ENCODE measurements around the gene ANKRD63. TPM values are rescaled to one million over a fixed set of nuclear protein-coding genes. Genes with fewer than 3 reads are reported as not detected.

ANKRD63 gene
- total and polyA plus RNA-seq, 4 donors, result not detected

- Histone ChIP-seq H3K9ac (ENCODE audit: insufficient read depth in 1 of 2, low read length in 2 of 2) (no peak overlapping the region), H3K4me3 (no peak overlapping the region), H3K27ac (ENCODE audit: low read depth in 1 of 2, low read length in 1 of 2) (no peak overlapping the region), H3K27me3 (ENCODE audit: control insufficient read depth in 3 of 3, insufficient read depth in 3 of 3, low read length in 2 of 3) (peaks cover 0 to 6% (median 4%) of the 10 kb centered on the region in 3 donors), H3K9me3 (ENCODE audit: control insufficient read depth in 4 of 4, insufficient read depth in 3 of 4, low read length in 3 of 4) (peaks cover 0 to 2% (median 0%) of the 10 kb centered on the region in 4 donors), H3K4me1 (ENCODE audit: control insufficient read depth in 5 of 5, insufficient read depth in 5 of 5, low read length in 5 of 5) (peaks cover 0 to 18% (median 8%) of the 10 kb centered on the region in 5 donors), H3K36me3 (ENCODE audit: control insufficient read depth in 4 of 4, insufficient read depth in 4 of 4, low read length in 4 of 4) (peaks cover 0 to 5% (median 1%) of the 10 kb centered on the region in 4 donors)
- WGBS, 2 donors, result 37 to 76% methylated on average over 62 to 68 of the region's 68 CpGs
- no peak for TF ChIP-seq CTCF (IDR thresholded peaks at IDR 0.05; ENCODE audit: control extremely low read depth, extremely low read depth)
- ATAC-seq (ENCODE audit: insufficient read depth, low FRiP score) (peak; percentile 59), DNase-seq (peak; percentile 74 to 81 (median 77))
Observed at GRCh38 chr15:40290918-40291574, 8.2 kb upstream of the ANKRD63 start.

- 50 to 73% methylated on average over 12 of the region's 12 CpGs for WGBS, 2 donors
- H3K36me3 ChIP-seq (ENCODE audit: control insufficient read depth in 4 of 4, insufficient read depth in 4 of 4, low read length in 4 of 4), result peaks cover 0 to 5% (median 1%) of the 10 kb centered on the region in 4 donors
- no peak overlapping the region for H3K4me3 ChIP-seq
Observed at GRCh38 chr15:40290545-40290917, 7.7 kb upstream of the ANKRD63 start.

GRCh38 chr15:40289140-40289775, 6.4 kb upstream of the ANKRD63 start:
- Histone ChIP-seq H3K9me3 (ENCODE audit: control insufficient read depth in 4 of 4, insufficient read depth in 3 of 4, low read length in 3 of 4) (peaks cover 0 to 2% (median 0%) of the 10 kb centered on the region in 4 donors), H3K36me3 (ENCODE audit: control insufficient read depth in 4 of 4, insufficient read depth in 4 of 4, low read length in 4 of 4) (peaks cover 0 to 5% (median 1%) of the 10 kb centered on the region in 4 donors), H3K27ac (ENCODE audit: low read depth in 1 of 2, low read length in 1 of 2) (no peak overlapping the region), H3K27me3 (ENCODE audit: control insufficient read depth in 3 of 3, insufficient read depth in 3 of 3, low read length in 2 of 3) (peaks cover 0 to 11% (median 7%) of the 10 kb centered on the region in 3 donors), H3K4me3 (no peak overlapping the region), H3K4me1 (ENCODE audit: control insufficient read depth in 5 of 5, insufficient read depth in 5 of 5, low read length in 5 of 5) (peaks cover 0 to 29% (median 11%) of the 10 kb centered on the region in 5 donors), H3K9ac (ENCODE audit: insufficient read depth in 1 of 2, low read length in 2 of 2) (no peak overlapping the region)
- TF ChIP-seq CTCF (IDR thresholded peaks at IDR 0.05; ENCODE audit: control extremely low read depth, extremely low read depth), result no peak
- DNase-seq (no peak), ATAC-seq (ENCODE audit: insufficient read depth, low FRiP score) (no peak)
- WGBS, 2 donors, result 87 to 92% methylated on average over 6 of the region's 6 CpGs

More at GRCh38 chr15:40290545-40290917, 7.7 kb upstream of the ANKRD63 start:
- DNase-seq (peak in 2 of 3 donors; percentile 46 to 78), ATAC-seq (ENCODE audit: insufficient read depth, low FRiP score) (no peak)
- Histone ChIP-seq H3K9me3 (ENCODE audit: control insufficient read depth in 4 of 4, insufficient read depth in 3 of 4, low read length in 3 of 4) (peaks cover 0 to 2% (median 0%) of the 10 kb centered on the region in 4 donors), H3K9ac (ENCODE audit: insufficient read depth in 1 of 2, low read length in 2 of 2) (no peak overlapping the region), H3K27ac (ENCODE audit: low read depth in 1 of 2, low read length in 1 of 2) (no peak overlapping the region), H3K27me3 (ENCODE audit: control insufficient read depth in 3 of 3, insufficient read depth in 3 of 3, low read length in 2 of 3) (peaks cover 0 to 6% (median 4%) of the 10 kb centered on the region in 3 donors), H3K4me1 (ENCODE audit: control insufficient read depth in 5 of 5, insufficient read depth in 5 of 5, low read length in 5 of 5) (peaks cover 0 to 20% (median 8%) of the 10 kb centered on the region in 5 donors)
- TF ChIP-seq CTCF (IDR thresholded peaks at IDR 0.05; ENCODE audit: control extremely low read depth, extremely low read depth), result no peak
